ENCODE data around the gene KIF20B.
"Not testable (repeated sequence)": the region's sequence is repeated elsewhere in the genome, so short reads cannot be mapped to it uniquely, and the experiment has no call there.

KIF20B gene

DNA sequence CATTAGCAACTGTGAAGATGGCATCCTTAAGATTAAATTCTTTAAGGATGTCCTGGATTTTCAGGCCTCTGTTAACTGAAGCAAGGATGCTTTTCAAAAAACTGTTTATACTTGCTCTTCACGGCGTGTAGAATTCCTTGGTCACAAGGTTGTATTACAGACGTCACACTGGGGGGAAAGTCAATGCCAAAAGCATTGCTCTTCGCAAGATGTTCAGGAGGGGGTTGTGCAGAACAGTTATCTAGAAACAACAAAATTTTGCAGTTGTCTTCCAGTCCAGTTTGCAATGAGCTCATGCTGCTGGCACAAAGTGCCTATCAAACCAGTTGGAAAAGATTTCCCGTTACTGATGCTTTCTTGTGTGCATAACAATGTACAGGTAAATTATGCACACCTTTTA is 8.2 kb upstream of the KIF20B start:
- no peak for DNase-seq

- DNase-seq = no peak
Observed at GRCh38 chr10:89695307-89695706, 6.1 kb upstream of the KIF20B start.

GRCh38 chr10:89697946-89698345 is 3.4 kb upstream of the KIF20B start:
- no peak for DNase-seq

DNA sequence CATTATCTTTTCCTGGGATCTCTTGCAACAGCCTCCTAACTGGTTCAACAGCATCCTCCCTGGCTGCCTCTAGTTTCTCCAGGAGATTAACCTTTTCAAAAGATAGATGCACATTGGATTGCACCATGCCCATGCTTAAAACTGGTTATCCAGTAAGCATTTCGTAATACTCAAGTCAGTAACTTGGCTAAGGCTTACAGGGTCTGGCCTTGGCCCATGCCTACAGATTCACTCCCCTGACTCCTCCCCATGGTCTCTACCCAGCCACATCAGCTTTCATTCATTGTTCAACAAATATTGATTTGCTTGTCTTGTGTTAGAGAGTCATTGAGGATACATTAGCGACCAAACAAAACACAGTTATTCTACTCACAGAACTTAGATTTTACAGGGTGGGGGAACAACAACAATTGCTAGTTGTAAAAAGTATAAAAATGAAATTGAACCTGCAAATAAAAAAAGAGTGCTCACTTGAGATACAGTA is 1.8 kb upstream of the KIF20B start:
- no peak for DNase-seq

GRCh38 chr10:89700923-89701241 is 508 bp upstream of the KIF20B start:
- no peak for DNase-seq

GRCh38 chr10:89702121-89702480 is 711 bp downstream of the KIF20B start:
- peak in 2 of 3 experiments; percentile 13 to 53 for DNase-seq

DNA sequence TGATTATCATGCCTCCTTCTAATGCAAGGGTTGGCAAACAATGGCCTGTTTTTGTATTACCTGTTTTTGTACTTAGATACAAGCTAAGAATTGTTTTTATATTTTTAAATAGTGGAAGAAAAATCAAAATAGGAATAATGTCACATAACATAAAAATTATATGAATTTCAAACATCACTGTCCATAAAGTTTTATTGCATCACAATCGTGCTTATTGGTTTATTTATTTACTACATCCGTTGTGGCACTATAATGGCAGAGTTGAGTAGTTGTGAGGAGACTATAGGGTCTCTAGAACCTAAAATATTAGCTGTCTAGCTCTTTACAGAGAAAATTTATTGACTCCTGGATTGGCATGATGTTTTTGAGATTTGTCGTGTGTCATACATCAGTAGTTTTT is 4.1 kb downstream of the KIF20B start:
- DNase-seq = no peak

GRCh38 chr10:89706011-89706410 is 4.6 kb downstream of the KIF20B start:
- no peak for DNase-seq

DNA sequence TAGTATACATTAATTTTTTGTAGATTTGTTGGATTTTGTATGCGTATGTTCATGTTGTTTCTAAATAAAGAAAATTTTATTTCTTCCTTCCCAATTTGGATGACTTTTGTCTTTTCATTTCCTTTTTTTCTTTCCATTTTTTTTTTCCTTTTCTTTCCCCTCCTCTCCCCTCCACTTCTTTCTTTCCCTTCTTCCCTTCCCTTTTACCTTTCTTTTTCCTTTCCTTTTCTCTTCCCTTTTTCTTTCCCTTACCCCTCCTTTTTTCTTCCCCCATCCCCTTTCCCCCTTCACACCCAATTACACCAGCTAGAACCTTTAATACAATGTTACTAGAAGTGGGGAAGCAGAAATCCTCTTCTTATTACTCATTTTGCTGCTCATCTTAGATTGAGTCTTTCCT is 6.0 kb downstream of the KIF20B start:
- no peak for DNase-seq

GRCh38 chr10:89710753-89711152 is 9.4 kb downstream of the KIF20B start:
- no peak for DNase-seq

GRCh38 chr10:89734616-89735015 is 33.2 kb downstream of the KIF20B start:
- DNase-seq = no peak

DNA sequence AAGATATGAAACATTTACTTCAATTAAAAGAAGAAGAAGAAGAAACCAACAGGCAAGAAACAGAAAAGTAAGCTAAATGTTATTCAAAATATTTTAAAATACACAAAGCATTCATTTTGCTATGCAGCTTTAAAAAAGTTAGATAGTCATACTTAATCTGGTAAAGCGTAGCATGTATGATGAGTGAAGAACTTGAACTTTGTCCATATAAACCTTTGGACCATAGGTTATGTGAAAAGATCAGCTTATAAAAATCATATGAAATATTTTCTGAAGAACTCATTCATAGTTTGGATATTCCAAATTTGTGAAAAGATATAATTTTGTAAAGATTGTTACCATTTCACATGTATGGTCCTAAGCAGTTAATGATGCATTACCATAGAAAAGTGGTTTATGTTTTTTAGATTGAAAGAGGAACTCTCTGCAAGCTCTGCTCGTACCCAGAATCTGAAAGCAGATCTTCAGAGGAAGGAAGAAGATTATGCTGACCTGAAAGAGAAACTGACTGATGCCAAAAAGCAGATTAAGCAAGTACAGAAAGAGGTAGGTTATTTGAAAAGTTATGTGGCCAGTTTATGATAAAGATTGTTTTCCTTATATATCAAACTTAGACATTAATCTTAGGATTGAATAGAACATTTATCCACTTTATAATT is 37.3 kb downstream of the KIF20B start:
- DNase-seq = no peak

DNA sequence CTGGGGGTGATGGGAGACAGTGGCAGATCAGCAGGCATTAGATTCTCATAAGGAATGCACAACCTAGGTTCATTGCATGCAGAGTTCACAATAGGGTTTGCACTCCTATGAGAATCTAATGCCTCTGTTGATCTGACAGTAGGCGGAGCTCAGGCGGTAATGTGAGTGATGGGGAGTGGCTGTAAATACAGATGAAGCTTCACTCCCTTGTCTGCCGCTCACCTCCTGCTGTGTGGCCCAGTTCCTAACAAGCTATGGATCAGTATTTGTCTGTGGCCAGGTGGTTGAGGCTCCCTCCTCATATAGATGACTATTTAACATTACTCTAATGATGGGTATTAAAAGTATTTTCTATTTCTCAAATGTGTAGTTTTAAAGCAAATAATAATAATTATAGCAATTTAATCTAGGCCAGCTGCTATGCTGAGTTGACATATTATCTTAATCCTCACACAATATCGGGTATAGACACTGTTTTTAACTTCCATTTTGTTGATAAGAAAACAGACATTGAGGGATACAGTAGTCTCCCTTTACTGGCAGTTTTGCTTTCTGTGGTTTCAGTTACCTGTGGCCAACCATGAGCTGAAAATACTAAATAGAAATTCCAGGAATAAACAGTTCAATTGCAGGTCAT is 39.9 kb downstream of the KIF20B start:
- peak in 2 of 3 experiments; percentile 6 to 47 for DNase-seq

DNA sequence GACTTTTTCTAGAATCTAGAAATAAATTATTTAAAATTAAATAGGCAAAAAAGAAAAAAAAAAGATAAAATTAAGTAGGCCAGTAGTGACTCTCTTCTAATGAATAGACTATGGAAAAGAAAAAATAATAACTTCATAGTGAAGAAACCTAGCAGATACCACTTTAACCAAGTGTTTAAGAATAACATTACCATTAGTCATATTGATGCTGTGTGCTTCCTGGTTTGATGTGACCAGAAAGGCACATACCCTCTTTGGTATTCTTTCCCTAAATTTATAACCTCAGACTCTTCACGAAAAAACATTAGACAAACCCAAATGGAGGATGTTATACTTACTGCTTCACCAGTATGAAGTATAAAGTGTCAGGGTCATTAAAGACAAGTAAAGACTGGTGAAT is 42.6 kb downstream of the KIF20B start:
- DNase-seq = no peak

GRCh38 chr10:89745903-89746302 is 44.5 kb downstream of the KIF20B start:
- DNase-seq = no peak

DNA sequence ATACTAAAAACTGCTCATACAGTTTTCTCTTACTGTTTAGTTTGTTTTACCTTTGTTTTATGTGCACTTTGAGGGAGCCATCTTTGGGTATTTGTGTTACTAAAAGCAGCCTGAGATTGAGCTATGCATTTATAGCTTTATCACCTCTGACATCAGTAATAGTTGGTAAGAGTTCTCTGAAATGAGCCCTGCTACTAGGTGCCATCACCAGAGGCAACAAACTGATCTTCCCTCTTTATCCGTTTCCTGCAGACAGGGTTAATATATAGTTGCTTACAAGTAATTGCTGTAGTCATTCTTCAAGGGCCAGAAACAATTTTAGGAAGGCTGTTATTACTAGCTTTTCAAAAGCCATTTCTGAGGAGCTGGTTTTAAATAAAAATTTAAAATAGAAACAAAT is 49.1 kb downstream of the KIF20B start:
- peak in 1 of 3 experiments; percentile 13 for DNase-seq

DNA sequence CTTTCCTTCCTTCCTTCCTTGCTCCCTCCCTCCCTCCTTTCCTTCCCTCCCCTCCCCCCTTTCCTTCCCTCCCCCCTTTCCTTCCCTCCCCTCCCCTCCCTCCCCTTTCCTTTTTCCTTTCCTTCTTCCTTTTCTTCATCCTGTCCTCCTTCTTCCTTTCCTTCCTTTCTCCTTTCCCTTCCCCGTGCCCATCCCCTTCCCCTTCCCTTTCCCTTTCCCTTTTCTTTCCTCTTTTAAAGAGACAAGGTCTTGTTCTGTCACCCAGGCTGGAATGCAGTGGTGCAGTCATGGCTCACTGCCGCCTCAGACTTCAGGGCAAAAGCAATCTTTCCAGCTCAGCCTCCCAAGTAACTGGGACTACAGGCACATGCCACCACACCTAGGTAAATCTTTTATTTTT is 54.0 kb downstream of the KIF20B start:
- DNase-seq = no peak

DNA sequence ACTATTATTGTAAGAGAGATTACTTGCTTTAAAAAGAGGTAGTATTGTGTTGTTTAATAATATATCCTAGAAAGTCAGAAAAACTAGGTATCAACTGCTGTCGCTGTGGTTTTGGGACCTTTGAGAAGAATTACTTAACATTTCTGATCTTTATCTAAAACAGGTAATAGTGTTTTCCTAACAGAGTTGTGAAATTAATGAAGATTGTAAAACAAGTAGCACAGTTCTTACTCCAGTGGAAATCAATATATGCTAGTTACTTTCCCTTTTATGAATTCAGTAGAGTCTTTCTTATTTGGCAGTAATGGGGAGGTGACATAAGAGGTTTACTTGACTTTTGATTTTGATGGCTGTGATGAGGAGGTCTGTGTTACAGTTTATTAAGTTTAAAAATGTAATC is 58.1 kb downstream of the KIF20B start:
- DNase-seq = no peak

- not testable (repeated sequence) for DNase-seq
Observed at GRCh38 chr10:89763671-89764070, 62.3 kb downstream of the KIF20B start.

DNA sequence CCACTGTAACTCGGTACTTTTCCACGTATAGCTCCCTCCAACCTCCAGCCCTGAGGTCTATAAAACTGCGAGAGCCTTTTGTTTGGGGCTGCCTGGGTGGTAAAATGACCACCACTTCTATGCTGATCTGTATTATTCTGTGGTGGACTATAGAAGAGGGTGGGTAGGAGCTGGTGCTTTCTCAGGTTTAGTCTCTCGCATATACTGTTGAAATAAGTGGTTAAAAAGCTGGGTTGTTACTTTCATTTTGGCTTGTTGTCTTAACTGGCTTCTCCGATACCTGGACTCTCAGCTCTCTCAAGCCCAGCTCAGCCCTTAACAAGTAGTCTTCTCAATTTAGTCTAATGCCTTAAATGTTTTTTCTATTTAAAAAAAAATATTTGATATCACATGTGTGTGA is 70.3 kb downstream of the KIF20B start:
- DNase-seq = no peak

- no peak for DNase-seq
Observed at GRCh38 chr10:89773081-89773480, 71.7 kb downstream of the KIF20B start.

GRCh38 chr10:89776665-89777064 is 75.3 kb downstream of the KIF20B start:
- no peak for DNase-seq

DNA sequence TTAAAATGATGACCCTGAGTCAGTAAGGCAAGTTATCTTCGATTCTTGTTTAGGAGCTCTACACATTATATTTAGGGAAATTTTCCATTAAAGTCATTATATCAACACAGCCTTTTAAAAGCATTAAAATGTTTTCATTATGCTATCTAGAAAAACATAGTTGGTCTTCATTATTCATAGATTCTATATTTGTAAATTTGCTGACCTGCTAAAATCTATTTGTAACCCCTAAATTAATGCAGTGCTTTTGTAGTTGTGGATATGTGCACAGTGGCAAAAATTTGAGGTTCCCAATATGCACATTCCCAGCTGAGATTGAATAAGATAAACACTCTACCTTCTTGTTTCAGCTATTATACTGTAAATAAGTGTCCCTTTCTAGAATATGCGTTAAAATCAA is 81.1 kb downstream of the KIF20B start:
- no peak for DNase-seq

GRCh38 chr10:89783406-89783805 is 82.0 kb downstream of the KIF20B start:
- no peak for DNase-seq

- DNase-seq = no peak
Observed at GRCh38 chr10:89785095-89785494, 83.7 kb downstream of the KIF20B start.

All from NCI-H1417 (cell line).